Activated CD4-positive, alpha-beta T cell treated with anti-CD3 and anti-CD28 coated beads, Interleukin-2, amount 50 U/mL, for 4 hours (primary cell): ENCODE data around the gene THAP11.

ENCODE experiments used
- DNase-seq, 2 experiments: peaks; one replicate each; pipeline ENCODE4 v3.0.0-alpha.2; 2020

The THAP11 gene

GRCh38 chr16:67885976-67886375 is 43.9 kb downstream of the THAP11 start:
- no peak for DNase-seq

GRCh38 chr16:67886387-67886786 is 44.3 kb downstream of the THAP11 start:
- DNase-seq, result no peak

- DNase-seq, result no peak
Measured at GRCh38 chr16:67888331-67888730, 46.2 kb downstream of the THAP11 start.

GRCh38 chr16:67892375-67892774 is 50.3 kb downstream of the THAP11 start:
- DNase-seq, result no peak

GRCh38 chr16:67892899-67893742 is 51.0 kb downstream of the THAP11 start, which contains the start of gene PSKH1:
TSS of gene PSKH1 (plus strand) at chr16:67893254. CDS start at chr16:67908750, 15,496 bp downstream.
- DNase-seq, result peak; percentile 94
